BE2C (cell line): ENCODE data around the gene TMEM252.

Experiments
- DNase-seq: peaks from one replicate; pipeline ENCODE4 v3.0.0-alpha.2; 2020
- H3K27me3 ChIP-seq: fragments of 250-450 bp; sonication (Bioruptor Pico); 2 replicates; pipeline ENCODE4 v1.5.1; 2020; ENCODE audit warnings: mild to moderate bottlenecking
- H3K36me3 ChIP-seq: fragments of 250-450 bp; sonication (Bioruptor Pico); 2 replicates; pipeline ENCODE4 v1.5.1; 2020; ENCODE audit warnings: mild to moderate bottlenecking
- H3K4me1 ChIP-seq: fragments of 250-450 bp; sonication (Bioruptor Pico); 2 replicates; pipeline ENCODE4 v1.5.1; 2020
- H3K4me3 ChIP-seq: 2 replicates; pipeline ENCODE4 v1.5.1; 2011; ENCODE audit warnings: low read depth, low read length
- H3K9me3 ChIP-seq: fragments of 250-450 bp; sonication (Bioruptor Pico); 2 replicates; pipeline ENCODE4 v1.5.1; 2020
- CTCF ChIP-seq: IDR thresholded peaks from 2 replicates; pipeline ENCODE4 v1.5.1; 2012; ENCODE audit warnings: mild to moderate bottlenecking, low read depth, low read length

Gene TMEM252

DNA sequence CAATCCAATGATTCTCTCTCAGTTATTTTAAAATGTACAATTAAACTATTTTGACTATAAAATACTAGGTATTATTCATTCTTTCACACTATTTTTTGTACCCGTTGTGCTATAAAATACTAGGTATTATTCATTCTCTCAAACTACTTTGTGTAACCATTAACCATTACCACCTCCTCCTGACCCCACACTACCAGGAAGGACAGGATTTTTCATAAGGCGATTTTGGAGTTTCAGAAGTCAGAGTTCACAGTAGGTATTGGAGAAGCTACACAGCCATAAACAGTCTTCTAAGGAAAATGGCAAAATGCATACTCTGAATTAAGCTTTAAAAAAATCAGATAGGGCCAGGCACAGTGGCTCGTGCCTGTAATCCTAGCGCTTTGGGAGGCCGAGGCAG is 35.1 kb upstream of the TMEM252 start:
- Histone ChIP-seq H3K27me3 (no peaks in the 10 kb centered on the region; the same call in 1 of the 2 replicates), H3K36me3 (no peaks in the 10 kb centered on the region), H3K4me1 (no peaks in the 10 kb centered on the region), H3K9me3 (no peaks in the 10 kb centered on the region), H3K4me3 (no peak overlapping the region)
- TF ChIP-seq CTCF = no peak
- DNase-seq = no peak

- no peak for DNase-seq
- Histone ChIP-seq H3K4me3 (no peak overlapping the region), H3K4me1 (no peaks in the 10 kb centered on the region), H3K9me3 (no peaks in the 10 kb centered on the region), H3K36me3 (no peaks in the 10 kb centered on the region), H3K27me3 (no peaks in the 10 kb centered on the region; the same call in 1 of the 2 replicates)
- no peak for TF ChIP-seq CTCF
Measured at GRCh38 chr9:68574150-68574549, 33.5 kb upstream of the TMEM252 start.

DNA sequence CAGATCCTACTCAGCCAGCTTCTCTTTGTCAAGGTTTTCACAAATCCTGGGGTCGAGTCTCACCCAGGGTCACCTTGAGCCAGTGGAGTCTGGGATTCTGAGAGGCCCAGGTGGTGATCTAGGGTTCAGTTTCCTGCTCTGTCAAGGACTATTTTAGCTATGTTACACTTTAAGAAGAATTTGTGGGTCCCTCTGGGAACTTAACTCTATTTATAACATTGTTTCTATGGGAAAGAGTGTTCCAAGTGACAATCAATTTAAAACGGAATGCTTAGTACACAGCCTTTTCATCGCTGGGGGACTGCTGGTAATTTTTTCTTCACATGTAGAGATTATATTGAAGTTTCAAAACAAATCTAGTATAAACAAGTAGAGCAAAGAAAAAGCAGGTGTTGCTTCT is 26.9 kb upstream of the TMEM252 start:
- Histone ChIP-seq H3K27me3 (no peaks in the 10 kb centered on the region), H3K9me3 (no peaks in the 10 kb centered on the region), H3K4me3 (no peak overlapping the region), H3K4me1 (no peaks in the 10 kb centered on the region), H3K36me3 (no peaks in the 10 kb centered on the region)
- no peak for DNase-seq
- no peak for TF ChIP-seq CTCF

GRCh38 chr9:68562461-68562860 is 21.8 kb upstream of the TMEM252 start:
- no peak overlapping the region for H3K4me3 ChIP-seq
- TF ChIP-seq CTCF = no peak
- no peaks in the 10 kb centered on the region for H3K4me1 ChIP-seq
- H3K9me3 ChIP-seq = no peaks in the 10 kb centered on the region
- no peaks in the 10 kb centered on the region for H3K27me3 ChIP-seq
- no peak for DNase-seq
- no peaks in the 10 kb centered on the region for H3K36me3 ChIP-seq

DNA sequence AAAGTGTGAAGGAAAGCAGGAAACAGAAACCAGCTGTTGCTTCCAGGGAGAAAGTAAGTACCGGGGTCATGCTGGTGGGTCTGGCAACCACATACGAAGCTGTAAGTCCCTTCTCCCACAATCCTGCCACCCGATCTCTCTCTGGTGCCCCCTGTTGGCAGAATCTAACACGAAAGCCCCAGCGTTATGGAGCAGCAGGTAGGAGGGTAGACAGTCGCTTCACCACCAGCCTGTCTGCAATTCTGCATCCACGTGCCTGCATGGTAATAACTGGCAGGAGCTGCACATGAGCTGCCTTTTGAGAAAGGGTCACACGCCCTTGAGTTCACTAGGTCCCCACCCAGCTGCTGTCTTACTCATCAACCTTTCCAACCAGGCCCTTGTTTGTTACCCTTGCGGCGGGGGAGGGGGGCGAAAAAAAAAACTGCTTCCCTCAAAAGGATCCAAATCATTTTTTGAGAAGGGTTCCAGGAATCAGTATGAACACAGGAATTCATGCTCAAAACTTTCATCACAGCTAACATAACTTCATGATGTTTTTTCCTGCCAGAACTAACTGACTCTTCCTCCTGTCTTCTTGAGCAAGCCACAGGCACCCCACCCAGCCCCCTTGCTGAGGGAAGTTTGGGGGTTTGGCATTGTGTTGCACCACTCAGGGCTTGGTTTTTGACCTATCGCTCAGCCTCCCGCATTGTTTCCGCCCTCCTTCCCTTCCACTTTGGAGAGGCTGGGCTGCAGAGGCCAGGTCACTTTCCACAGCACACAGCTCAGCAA is 19.6 kb upstream of the TMEM252 start:
- peak; percentile 52 for TF ChIP-seq CTCF
- DNase-seq = peak; percentile 36

DNA sequence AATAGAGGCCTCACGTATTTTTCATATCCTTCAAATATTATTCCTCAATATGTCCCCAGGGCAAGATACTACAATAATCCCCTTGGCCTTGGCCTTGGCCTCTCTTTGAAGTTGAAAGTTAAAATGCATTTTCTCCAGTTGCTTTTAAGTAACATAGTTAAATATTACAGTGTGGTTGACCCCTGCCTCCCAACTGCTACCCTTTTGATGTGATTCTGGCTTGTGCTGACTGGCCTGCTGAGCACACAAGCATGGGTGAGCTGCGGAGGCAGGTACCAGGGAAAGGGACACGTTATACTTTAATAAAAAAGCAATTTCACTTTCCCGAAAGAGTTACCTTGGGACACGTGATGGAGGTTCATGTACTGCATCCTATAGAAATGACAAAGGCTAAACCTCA is 17.9 kb upstream of the TMEM252 start:
- no peak for TF ChIP-seq CTCF
- no peak for DNase-seq

More for the DNA sequence above, 19.6 kb upstream of the TMEM252 start:
- Histone ChIP-seq H3K4me3 (no peak overlapping the region), H3K27me3 (no peaks in the 10 kb centered on the region), H3K36me3 (no peaks in the 10 kb centered on the region), H3K9me3 (no peaks in the 10 kb centered on the region), H3K4me1 (no peaks in the 10 kb centered on the region)

More for the DNA sequence above, 17.9 kb upstream of the TMEM252 start:
- H3K36me3 ChIP-seq = no peaks in the 10 kb centered on the region
- H3K4me1 ChIP-seq = no peaks in the 10 kb centered on the region
- H3K27me3 ChIP-seq = no peaks in the 10 kb centered on the region
- no peak overlapping the region for H3K4me3 ChIP-seq
- H3K9me3 ChIP-seq = no peaks in the 10 kb centered on the region
